HUES64 (cell line): ENCODE measurements around the gene NOPCHAP1.

ENCODE experiments used
- H3K27ac ChIP-seq: 2 replicates; pipeline ENCODE4 v1.7.0; 2013; ENCODE audit warnings: low read depth, low read length, inconsistent platforms
- H3K27me3 ChIP-seq: 2 replicates; pipeline ENCODE4 v1.6.1; 2013; ENCODE audit warnings: mild to moderate bottlenecking, low read length; ENCODE audit not compliant: insufficient read depth
- H3K36me3 ChIP-seq: 2 replicates; pipeline ENCODE4 v1.6.1; 2013; ENCODE audit warnings: mild to moderate bottlenecking, low read length; ENCODE audit not compliant: insufficient read depth
- H3K4me1 ChIP-seq: 2 replicates; pipeline ENCODE4 v1.6.1; 2013; ENCODE audit warnings: mild to moderate bottlenecking, low read length, moderate library complexity; ENCODE audit not compliant: insufficient read depth
- H3K4me3 ChIP-seq: 2 replicates; pipeline ENCODE4 v1.5.1; 2013; ENCODE audit warnings: mild to moderate bottlenecking, low read length, moderate library complexity
- H3K9ac ChIP-seq: 2 replicates; pipeline ENCODE4 v1.6.1; 2013; ENCODE audit warnings: mild to moderate bottlenecking, low read depth, low read length
- H3K9me3 ChIP-seq: 2 replicates; pipeline ENCODE4 v1.6.1; 2013; ENCODE audit warnings: low read depth, low read length; ENCODE audit not compliant: insufficient read depth
- WGBS: fragments of 150-250, 120-280 bp; methylation state at CpG from one replicate; pipeline ENCODE4 v1.1.7; 2013; ENCODE audit warnings: missing lambda C conversion rate; 5-methylcytosine and 5-hydroxymethylcytosine counted together

NOPCHAP1 gene

DNA sequence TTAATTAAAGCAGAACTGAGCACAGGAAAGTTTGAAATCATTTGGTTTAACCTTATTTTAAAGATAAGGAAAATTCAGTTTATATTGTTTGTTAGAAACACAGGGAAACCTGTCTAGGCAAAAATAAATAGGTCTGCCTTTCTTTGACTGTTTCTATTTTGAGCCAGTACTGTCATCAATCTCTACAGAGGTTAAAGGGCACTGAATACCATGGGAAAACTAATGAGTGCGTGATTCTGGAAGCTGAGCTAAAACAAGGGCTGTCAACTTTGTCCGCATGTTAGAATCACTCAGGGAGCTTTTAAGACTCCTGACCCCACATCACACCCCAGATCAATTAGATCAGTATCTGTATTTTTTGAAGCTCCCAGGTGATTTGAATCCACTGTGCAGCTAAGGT, 38.8 kb downstream of the NOPCHAP1 start:
- no peaks in the 10 kb centered on the region for H3K36me3 ChIP-seq
- H3K9me3 ChIP-seq: no peaks in the 10 kb centered on the region
- no peak overlapping the region for H3K9ac ChIP-seq
- peaks cover 3% of the 10 kb centered on the region; the same call in 1 of the 2 replicates for H3K4me1 ChIP-seq
- no peak overlapping the region for H3K27ac ChIP-seq
- no peaks in the 10 kb centered on the region for H3K27me3 ChIP-seq
- 98% methylated on average over 2 of the region's 2 CpGs for WGBS
- H3K4me3 ChIP-seq: no peak overlapping the region

DNA sequence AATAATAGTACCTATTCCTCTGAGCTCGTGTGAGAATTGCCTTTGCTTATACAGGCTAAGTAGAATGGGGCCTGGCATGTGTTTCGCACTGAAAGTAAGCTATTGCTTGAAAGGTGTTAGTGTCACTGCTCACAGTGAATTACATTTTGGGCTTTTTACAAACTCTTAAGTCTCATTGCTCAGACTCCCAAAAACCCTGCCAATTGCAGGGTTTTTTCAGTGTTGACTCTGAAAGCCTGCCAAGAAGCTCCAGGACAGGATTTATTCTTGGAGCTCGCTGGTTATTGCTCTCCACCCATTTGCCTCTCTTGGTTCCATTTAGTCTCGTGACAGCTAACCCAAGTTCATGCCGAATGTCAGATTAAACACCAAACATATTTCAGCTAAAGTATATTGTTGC, 39.8 kb downstream of the NOPCHAP1 start:
- H3K27ac ChIP-seq: no peak overlapping the region
- no peaks in the 10 kb centered on the region for H3K9me3 ChIP-seq
- H3K4me1 ChIP-seq: no peaks in the 10 kb centered on the region
- H3K27me3 ChIP-seq: no peaks in the 10 kb centered on the region
- H3K4me3 ChIP-seq: no peak overlapping the region
- WGBS: 95% methylated on average over 5 of the region's 5 CpGs
- H3K36me3 ChIP-seq: no peaks in the 10 kb centered on the region
- H3K9ac ChIP-seq: no peak overlapping the region

DNA sequence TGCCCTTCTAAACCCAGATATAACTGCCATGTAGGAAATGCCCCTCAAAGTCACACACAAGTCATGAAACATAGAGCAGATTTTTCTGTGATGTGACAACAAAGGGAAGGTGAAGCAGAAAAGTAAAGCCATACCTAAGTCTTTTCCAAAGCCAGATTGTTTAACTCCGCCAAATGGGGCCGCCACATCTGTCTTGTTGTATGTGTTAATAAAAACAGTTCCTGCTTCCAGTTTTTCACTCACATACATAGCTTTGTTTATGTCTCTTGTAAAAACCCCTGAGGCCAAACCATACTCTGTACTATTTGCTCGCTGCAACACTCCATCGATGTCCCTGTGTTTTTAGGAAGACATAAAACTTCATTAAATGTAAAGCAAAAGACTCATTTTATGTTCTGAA, 40.3 kb downstream of the NOPCHAP1 start:
- Histone ChIP-seq H3K36me3 (no peaks in the 10 kb centered on the region), H3K4me3 (no peak overlapping the region)
- 92% methylated on average over 2 of the region's 4 CpGs for WGBS

GRCh38 chr12:105030820-105031807, 45.0 kb downstream of the NOPCHAP1 start:
- Histone ChIP-seq H3K27me3 (no peaks in the 10 kb centered on the region), H3K9ac (no peak overlapping the region), H3K4me3 (no peak overlapping the region), H3K9me3 (no peaks in the 10 kb centered on the region), H3K27ac (no peak overlapping the region), H3K36me3 (no peaks in the 10 kb centered on the region), H3K4me1 (no peaks in the 10 kb centered on the region)
- 95% methylated on average over 7 of the region's 9 CpGs for WGBS

More for the DNA sequence above, 40.3 kb downstream of the NOPCHAP1 start:
- Histone ChIP-seq H3K27ac (no peak overlapping the region), H3K9ac (no peak overlapping the region), H3K27me3 (no peaks in the 10 kb centered on the region), H3K9me3 (no peaks in the 10 kb centered on the region), H3K4me1 (no peaks in the 10 kb centered on the region)

GRCh38 chr12:105032703-105033357, 46.7 kb downstream of the NOPCHAP1 start:
- H3K4me3 ChIP-seq: no peak overlapping the region
- no peaks in the 10 kb centered on the region for H3K36me3 ChIP-seq
- H3K27me3 ChIP-seq: no peaks in the 10 kb centered on the region
- no peak overlapping the region for H3K9ac ChIP-seq
- 94% methylated on average over 4 of the region's 4 CpGs for WGBS
- H3K4me1 ChIP-seq: no peaks in the 10 kb centered on the region
- H3K27ac ChIP-seq: no peak overlapping the region
- no peaks in the 10 kb centered on the region for H3K9me3 ChIP-seq

GRCh38 chr12:105033851-105034250, 47.7 kb downstream of the NOPCHAP1 start:
- Histone ChIP-seq H3K27me3 (no peaks in the 10 kb centered on the region), H3K36me3 (no peaks in the 10 kb centered on the region), H3K4me1 (no peaks in the 10 kb centered on the region), H3K9me3 (no peaks in the 10 kb centered on the region), H3K4me3 (no peak overlapping the region), H3K9ac (no peak overlapping the region), H3K27ac (no peak overlapping the region)
- WGBS: no CpG with 5 or more reads among the region's 2 CpGs
